ENCODE results near the gene THRSP.

GRCh38 chr11:78110351-78110750, 46.7 kb downstream of the THRSP start:
- TF ChIP-seq ZNF274 (IDR thresholded peaks at IDR 0.05; ENCODE audit: borderline replicate concordance, extremely low read depth, low read length): no peak
- no peak for TF ChIP-seq RNF2 (IDR thresholded peaks at IDR 0.05; ENCODE audit: borderline replicate concordance, low read depth, low read length, missing control alignments, poor library complexity, severe bottlenecking)
- no peak for TF ChIP-seq EGR1 (IDR thresholded peaks at IDR 0.05; ENCODE audit: borderline replicate concordance, low read depth, low read length)
- TF ChIP-seq GABPA (IDR thresholded peaks at IDR 0.05; ENCODE audit: borderline replicate concordance, insufficient read depth, low read length): no peak
- no peak for TF ChIP-seq CTCF (IDR thresholded peaks at IDR 0.05; ENCODE audit: control extremely low read depth in 1 of 3, insufficient read depth in 1 of 3, low read depth in 1 of 3, low read length in 3 of 3)
